Pancreas (tissue), 10 donors: ENCODE results near the gene PARP4. TPM values are rescaled to one million over a fixed set of nuclear protein-coding genes. Genes with fewer than 3 reads are reported as not detected.
"Not testable (repeated sequence)": the region's sequence is repeated elsewhere in the genome, so short reads cannot be mapped to it uniquely, and the experiment has no call there.

ENCODE experiments used
- ATAC-seq, 4 donors: fragments of 200-7000 bp; cut with Tn5 transposase; one replicate each; pipeline versions ENCODE4 v1.8.0 to v1.9.1; 2020; ENCODE audit warnings: mild to moderate bottlenecking in 4 of 4, moderate library complexity in 4 of 4
- DNase-seq, 6 donors: peaks; one replicate each; pipeline ENCODE4 v3.0.0-alpha.2; 2020
- FAIRE-seq: peaks from 2 replicates; lab custom pipeline; 2012; peaks lifted over from hg19 to GRCh38; lab: Jason Lieb, UNC
- H3K27ac ChIP-seq, 4 donors: fragments of 200-600 bp; sonication (generic); 1 replicate in 3 of 4; 2 replicates in 1 of 4; pipeline versions ENCODE4 v1.5.0 to v1.8.0; 2020
- H3K27me3 ChIP-seq, 4 donors: fragments of 200-600 bp; one replicate each; pipeline ENCODE4 v1.8.0; 2021
- H3K36me3 ChIP-seq, 3 donors: fragments of 200-600 bp; sonication (generic) in 1 of 3; one replicate each; pipeline versions ENCODE4 v1.5.0 to v1.8.0; 2020 to 2021
- H3K4me1 ChIP-seq, 3 donors: fragments of 200-600 bp; one replicate each; pipeline ENCODE4 v1.8.0; 2021
- H3K4me3 ChIP-seq, 4 donors: fragments of 200-600 bp; sonication (generic) in 2 of 4; one replicate each; pipeline versions ENCODE4 v1.5.0 to v1.8.0; 2020 to 2021
- H3K9me3 ChIP-seq, 4 donors: fragments of 200-600 bp; one replicate each; pipeline ENCODE4 v1.8.0; 2021
- WGBS, 2 donors: extraction: QIAGEN DNeasy Blood & Tissue Kit; methylation state at CpG; one replicate each; pipeline ENCODE4 v1.1.7; 2013; 5-methylcytosine and 5-hydroxymethylcytosine counted together
- intact Hi-C, 3 donors: fragments of 100-400 bp; cut with DNase I; formaldehyde crosslinking; loops; one replicate each; pipeline versions ENCODE4 v1.11.1 to v1.14.2; 2022
- polyA plus RNA-seq, 2 donors: library from polyadenylated mRNA; stranded (reverse); fragments of 200-250 nt; gene quantifications; one replicate each; pipeline ENCODE4 v1.2.3, GENCODE V29; 2013
- total RNA-seq, 6 donors: library from RNA; stranded (reverse); fragmentation: NEBNext Ultra II Directional in 4 of 6; extraction: Animal tissue kit (Norgen Biotek cat#: 25700) in 4 of 6; gene quantifications; one replicate each; pipeline versions ENCODE4 v1.2.1 to v1.2.4, GENCODE V29; 2021 to 2023
- TF ChIP-seq, protein P1 (sequence below), 4 donors: fragments of 200-600 bp; sonication (generic) in 3 of 4; IDR thresholded peaks; one replicate each; pipeline versions ENCODE4 v1.5.0 to v1.8.0; 2021; ENCODE audit warnings: antibody characterized with exemption in 4 of 4
- donor health status: healthy with polysubstance abuse.
- donor health status: DM: no; HTN: no; CAD: no; lungs with moderate emphysema.
- donor health status: DM: no; HTN: no; CAD: no.
- donor health status: control.
- donor health status: control.
- donor health status: Bipolar disorder and iron deficiency.
- donor health status: DM: yes; HTN: yes; CAD: no.
- donor health status: DM: no; HTN: no; CAD: no.
- donor health status: DM: no; HTN: no; CAD: no.
- donor health status: DM: yes; HTN: yes; CAD: no.

Gene PARP4
- total and polyA plus RNA-seq, 8 donors = 7.9 to 33.4 (median 15.2) TPM

- 89 to 97% methylated on average over 1 of the region's 1 CpG for WGBS, 2 donors
- H3K9me3 ChIP-seq = no peaks in the 10 kb centered on the region
- no peaks in the 10 kb centered on the region for H3K4me1 ChIP-seq
- FAIRE-seq = no peak
- H3K27ac ChIP-seq = no peak overlapping the region
- no peak overlapping the region for H3K4me3 ChIP-seq
- peaks cover 0 to 55% (median 19%) of the 10 kb centered on the region in 3 donors for H3K36me3 ChIP-seq
- TF ChIP-seq, protein P1, sequence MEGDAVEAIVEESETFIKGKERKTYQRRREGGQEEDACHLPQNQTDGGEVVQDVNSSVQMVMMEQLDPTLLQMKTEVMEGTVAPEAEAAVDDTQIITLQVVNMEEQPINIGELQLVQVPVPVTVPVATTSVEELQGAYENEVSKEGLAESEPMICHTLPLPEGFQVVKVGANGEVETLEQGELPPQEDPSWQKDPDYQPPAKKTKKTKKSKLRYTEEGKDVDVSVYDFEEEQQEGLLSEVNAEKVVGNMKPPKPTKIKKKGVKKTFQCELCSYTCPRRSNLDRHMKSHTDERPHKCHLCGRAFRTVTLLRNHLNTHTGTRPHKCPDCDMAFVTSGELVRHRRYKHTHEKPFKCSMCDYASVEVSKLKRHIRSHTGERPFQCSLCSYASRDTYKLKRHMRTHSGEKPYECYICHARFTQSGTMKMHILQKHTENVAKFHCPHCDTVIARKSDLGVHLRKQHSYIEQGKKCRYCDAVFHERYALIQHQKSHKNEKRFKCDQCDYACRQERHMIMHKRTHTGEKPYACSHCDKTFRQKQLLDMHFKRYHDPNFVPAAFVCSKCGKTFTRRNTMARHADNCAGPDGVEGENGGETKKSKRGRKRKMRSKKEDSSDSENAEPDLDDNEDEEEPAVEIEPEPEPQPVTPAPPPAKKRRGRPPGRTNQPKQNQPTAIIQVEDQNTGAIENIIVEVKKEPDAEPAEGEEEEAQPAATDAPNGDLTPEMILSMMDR (IDR thresholded peaks at IDR 0.05) = no peak
- intact Hi-C loops = no loop called here
- no peak for ATAC-seq
- no peaks in the 10 kb centered on the region for H3K27me3 ChIP-seq
- DNase-seq = no peak
Measured at GRCh38 chr13:24497742-24498141, 14.8 kb downstream of the PARP4 start.

DNA sequence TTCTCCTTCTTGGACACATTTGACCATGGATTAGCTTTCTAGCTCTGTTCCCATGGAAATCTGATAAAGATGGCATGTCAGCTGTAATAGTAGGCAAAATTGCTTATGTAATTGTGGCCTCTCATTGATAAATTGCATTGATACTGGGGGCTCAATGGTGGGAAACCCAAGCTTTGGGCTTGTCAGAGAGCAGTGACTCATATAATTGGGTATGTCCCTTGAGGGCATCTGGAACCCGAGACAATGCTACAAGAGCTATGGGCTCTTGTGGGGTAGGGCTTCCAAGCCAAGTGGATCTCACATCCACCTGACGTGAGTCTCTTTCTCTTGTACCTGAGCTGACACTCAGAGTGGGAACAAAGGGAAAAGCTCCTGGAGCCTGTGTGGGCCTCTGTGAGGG lies 16.3 kb downstream of the PARP4 start:
- peaks cover 3 to 67% (median 23%) of the 10 kb centered on the region in 3 donors for H3K36me3 ChIP-seq
- not testable (repeated sequence) for ATAC-seq, H3K27me3 ChIP-seq

DNA sequence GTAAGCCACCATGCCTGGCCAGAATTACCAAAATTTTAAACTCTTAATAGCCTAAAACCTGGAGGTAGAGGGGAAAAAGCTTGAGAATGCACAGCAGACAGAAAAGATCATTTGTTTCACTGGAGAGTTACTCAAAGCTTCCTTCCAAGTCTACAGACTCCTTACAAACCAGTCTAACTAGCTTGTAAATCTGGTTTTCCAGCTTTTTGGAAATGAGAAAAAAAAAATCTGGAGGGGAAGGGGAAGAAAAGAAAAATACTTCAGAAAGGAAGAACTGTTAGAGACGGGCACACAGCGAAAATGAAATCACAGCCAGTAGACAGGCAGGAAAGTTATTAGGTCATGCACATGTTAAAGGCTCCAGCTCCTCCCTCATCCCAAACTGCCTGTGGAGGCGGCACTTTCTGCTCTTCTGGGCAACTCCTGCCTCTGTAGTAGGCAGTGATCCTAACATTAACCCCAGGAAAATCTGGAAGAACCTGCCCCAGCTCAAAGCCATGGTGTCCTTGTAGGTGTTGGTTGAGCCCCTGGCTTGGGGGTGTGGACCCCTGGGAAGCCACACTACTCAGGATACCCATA lies 17.3 kb downstream of the PARP4 start:
- peaks cover 3 to 78% (median 23%) of the 10 kb centered on the region in 3 donors for H3K36me3 ChIP-seq
- no peak overlapping the region for H3K4me3 ChIP-seq
- H3K27ac ChIP-seq = no peak overlapping the region
- no peaks in the 10 kb centered on the region for H3K9me3 ChIP-seq
- no peak for FAIRE-seq
- WGBS, 2 donors = 99 to 100% methylated on average over 3 of the region's 3 CpGs
- no peaks in the 10 kb centered on the region for H3K27me3 ChIP-seq
- H3K4me1 ChIP-seq = no peaks in the 10 kb centered on the region
- TF ChIP-seq, protein P1 (IDR thresholded peaks at IDR 0.05) = no peak
- DNase-seq = no peak
- intact Hi-C loops = no loop called here
- no peak for ATAC-seq

More for the DNA sequence above, 16.3 kb downstream of the PARP4 start:
- 81 to 95% methylated on average over 2 of the region's 2 CpGs for WGBS, 2 donors
- H3K27ac ChIP-seq, intact Hi-C loops, H3K4me1 ChIP-seq, H3K4me3 ChIP-seq, FAIRE-seq, H3K9me3 ChIP-seq, DNase-seq: not testable (repeated sequence)

- peaks cover 3 to 83% (median 26%) of the 10 kb centered on the region in 3 donors for H3K36me3 ChIP-seq
- H3K4me1 ChIP-seq = no peaks in the 10 kb centered on the region
- WGBS, 2 donors = 94 to 95% methylated on average over 6 of the region's 6 CpGs
Measured at GRCh38 chr13:24493356-24493755, 19.2 kb downstream of the PARP4 start.

GRCh38 chr13:24491845-24492244 lies 20.7 kb downstream of the PARP4 start:
- TF ChIP-seq, protein P1 (IDR thresholded peaks at IDR 0.05) = no peak
- Histone ChIP-seq H3K4me3 (no peak overlapping the region), H3K27ac (no peak overlapping the region), H3K4me1 (no peaks in the 10 kb centered on the region), H3K36me3 (peaks cover 3 to 74% (median 22%) of the 10 kb centered on the region in 3 donors), H3K27me3 (no peaks in the 10 kb centered on the region), H3K9me3 (no peaks in the 10 kb centered on the region)
- no peak for ATAC-seq
- DNase-seq = no peak
- no peak for FAIRE-seq
- intact Hi-C loops = no loop called here
- 89 to 90% methylated on average over 7 of the region's 7 CpGs for WGBS, 2 donors

More at GRCh38 chr13:24493356-24493755, 19.2 kb downstream of the PARP4 start:
- intact Hi-C loops = no loop called here
- ATAC-seq = no peak
- no peak overlapping the region for H3K27ac ChIP-seq
- DNase-seq = no peak
- TF ChIP-seq, protein P1 (IDR thresholded peaks at IDR 0.05) = no peak
- FAIRE-seq = no peak
- H3K4me3 ChIP-seq = no peak overlapping the region
- H3K9me3 ChIP-seq = no peaks in the 10 kb centered on the region
- no peaks in the 10 kb centered on the region for H3K27me3 ChIP-seq
